ENCODE results near the gene IFT25. TPM values are rescaled to one million over a fixed set of nuclear protein-coding genes. Genes with fewer than 3 reads are reported as not detected.
A peak's percentile ranks its signal among the peaks of the same experiment; 100 is the strongest.

The IFT25 gene
- total and polyA plus RNA-seq, 2 experiments from 2014 or later = 27.4 to 69.0 TPM

GRCh38 chr1:53911442-53911841, 34.1 kb downstream of the IFT25 start:
- H4K20me1 ChIP-seq (ENCODE audit: insufficient read depth, poor library complexity, severe bottlenecking) = no peaks in the 10 kb centered on the region
- H3K79me2 ChIP-seq = no peaks in the 10 kb centered on the region
- H3K4me2 ChIP-seq = no peak overlapping the region
- TF ChIP-seq EZH2 (IDR thresholded peaks at IDR 0.05; ENCODE audit: borderline replicate concordance) (no peak), EZH2phosphoT487 (IDR thresholded peaks at IDR 0.05; ENCODE audit: low read depth, severe bottlenecking, unreplicated experiment) (no peak), CTCF (IDR thresholded peaks at IDR 0.05; ENCODE audit: poor library complexity) (no peak)
- H3K36me3 ChIP-seq (replicated peaks; ENCODE audit: insufficient read depth, low read depth) = no peaks in the 10 kb centered on the region
- WGBS (ENCODE audit: low lambda C conversion rate, missing lambda C conversion rate) = 96% methylated on average over 4 of the region's 4 CpGs
- no peak overlapping the region for H2AFZ ChIP-seq
- no peak overlapping the region for H3K4me3 ChIP-seq
- H3K27me3 ChIP-seq = no peaks in the 10 kb centered on the region
- H3K9me3 ChIP-seq (ENCODE audit: low read depth) = no peaks in the 10 kb centered on the region
- H3K27ac ChIP-seq = no peak overlapping the region
- H3K4me1 ChIP-seq (ENCODE audit: insufficient read depth) = peaks cover 13% of the 10 kb centered on the region
- no peaks in the 10 kb centered on the region for H3K9me2 ChIP-seq (replicated peaks; ENCODE audit: insufficient read depth)
- DNase-seq (ENCODE audit: low spot score) = no peak

- Histone ChIP-seq H3K4me3 (no peak overlapping the region), H3K4me1 (ENCODE audit: insufficient read depth) (peaks cover 13% of the 10 kb centered on the region), H2AFZ (no peak overlapping the region), H3K27ac (peak overlapping the region; percentile 84), H3K4me2 (no peak overlapping the region), H3K9me2 (replicated peaks; ENCODE audit: insufficient read depth) (no peaks in the 10 kb centered on the region), H3K36me3 (replicated peaks; ENCODE audit: insufficient read depth, low read depth) (no peaks in the 10 kb centered on the region), H3K9me3 (ENCODE audit: low read depth) (no peaks in the 10 kb centered on the region), H3K79me2 (no peaks in the 10 kb centered on the region), H4K20me1 (ENCODE audit: insufficient read depth, poor library complexity, severe bottlenecking) (no peaks in the 10 kb centered on the region), H3K27me3 (no peaks in the 10 kb centered on the region)
- DNase-seq (ENCODE audit: low spot score) = peak; percentile 44
- TF ChIP-seq CTCF (IDR thresholded peaks at IDR 0.05; ENCODE audit: poor library complexity) = no peak
- TF ChIP-seq EZH2phosphoT487 (IDR thresholded peaks at IDR 0.05; ENCODE audit: low read depth, severe bottlenecking, unreplicated experiment) = no peak
- TF ChIP-seq EZH2 (IDR thresholded peaks at IDR 0.05; ENCODE audit: borderline replicate concordance) = no peak
- 65% methylated on average over 3 of the region's 3 CpGs for WGBS (ENCODE audit: low lambda C conversion rate, missing lambda C conversion rate)
Measured at GRCh38 chr1:53909946-53910345, 35.6 kb downstream of the IFT25 start.

- WGBS (ENCODE audit: low lambda C conversion rate, missing lambda C conversion rate) = 93% methylated on average over 4 of the region's 4 CpGs
- peaks cover 23% of the 10 kb centered on the region for H3K4me1 ChIP-seq (ENCODE audit: insufficient read depth)
- no peak overlapping the region for H2AFZ ChIP-seq
- H3K36me3 ChIP-seq (replicated peaks; ENCODE audit: insufficient read depth, low read depth) = no peaks in the 10 kb centered on the region
- DNase-seq (ENCODE audit: low spot score) = no peak
- H4K20me1 ChIP-seq (ENCODE audit: insufficient read depth, poor library complexity, severe bottlenecking) = no peaks in the 10 kb centered on the region
- no peak for TF ChIP-seq EZH2 (IDR thresholded peaks at IDR 0.05; ENCODE audit: borderline replicate concordance)
- TF ChIP-seq EZH2phosphoT487 (IDR thresholded peaks at IDR 0.05; ENCODE audit: low read depth, severe bottlenecking, unreplicated experiment) = no peak
- no peak for TF ChIP-seq CTCF (IDR thresholded peaks at IDR 0.05; ENCODE audit: poor library complexity)
- no peaks in the 10 kb centered on the region for H3K79me2 ChIP-seq
- no peaks in the 10 kb centered on the region for H3K27me3 ChIP-seq
- H3K4me2 ChIP-seq = no peak overlapping the region
- no peak overlapping the region for H3K4me3 ChIP-seq
- H3K9me2 ChIP-seq (replicated peaks; ENCODE audit: insufficient read depth) = no peaks in the 10 kb centered on the region
- no peaks in the 10 kb centered on the region for H3K9me3 ChIP-seq (ENCODE audit: low read depth)
- no peak overlapping the region for H3K27ac ChIP-seq
Measured at GRCh38 chr1:53906121-53906520, 39.4 kb downstream of the IFT25 start.

GRCh38 chr1:53905509-53905908, 40.0 kb downstream of the IFT25 start:
- H3K4me3 ChIP-seq = no peak overlapping the region
- H3K9me3 ChIP-seq (ENCODE audit: low read depth) = no peaks in the 10 kb centered on the region
- H3K36me3 ChIP-seq (replicated peaks; ENCODE audit: insufficient read depth, low read depth) = no peaks in the 10 kb centered on the region
- no peaks in the 10 kb centered on the region for H4K20me1 ChIP-seq (ENCODE audit: insufficient read depth, poor library complexity, severe bottlenecking)
- peaks cover 22% of the 10 kb centered on the region for H3K4me1 ChIP-seq (ENCODE audit: insufficient read depth)
- H2AFZ ChIP-seq = no peak overlapping the region
- no peaks in the 10 kb centered on the region for H3K27me3 ChIP-seq
- H3K79me2 ChIP-seq = no peaks in the 10 kb centered on the region
- no peak overlapping the region for H3K4me2 ChIP-seq
- 95% methylated on average over 8 of the region's 8 CpGs for WGBS (ENCODE audit: low lambda C conversion rate, missing lambda C conversion rate)
- H3K27ac ChIP-seq = no peak overlapping the region
- DNase-seq (ENCODE audit: low spot score) = no peak
- no peaks in the 10 kb centered on the region for H3K9me2 ChIP-seq (replicated peaks; ENCODE audit: insufficient read depth)
- TF ChIP-seq EZH2phosphoT487 (IDR thresholded peaks at IDR 0.05; ENCODE audit: low read depth, severe bottlenecking, unreplicated experiment) (no peak), CTCF (IDR thresholded peaks at IDR 0.05; ENCODE audit: poor library complexity) (no peak), EZH2 (IDR thresholded peaks at IDR 0.05; ENCODE audit: borderline replicate concordance) (no peak)
